NCI-H526 treated with DMSO at 0.1 percent for 48 hours (cell line): ENCODE measurements around the gene NEUROG1.
A peak's percentile ranks its signal among the peaks of the same experiment; 100 is the strongest.

Experiments used
- DNase-seq: peaks from one replicate; lab custom pipeline; 2025; lab: John Stamatoyannopoulos, UW

Gene NEUROG1

DNA sequence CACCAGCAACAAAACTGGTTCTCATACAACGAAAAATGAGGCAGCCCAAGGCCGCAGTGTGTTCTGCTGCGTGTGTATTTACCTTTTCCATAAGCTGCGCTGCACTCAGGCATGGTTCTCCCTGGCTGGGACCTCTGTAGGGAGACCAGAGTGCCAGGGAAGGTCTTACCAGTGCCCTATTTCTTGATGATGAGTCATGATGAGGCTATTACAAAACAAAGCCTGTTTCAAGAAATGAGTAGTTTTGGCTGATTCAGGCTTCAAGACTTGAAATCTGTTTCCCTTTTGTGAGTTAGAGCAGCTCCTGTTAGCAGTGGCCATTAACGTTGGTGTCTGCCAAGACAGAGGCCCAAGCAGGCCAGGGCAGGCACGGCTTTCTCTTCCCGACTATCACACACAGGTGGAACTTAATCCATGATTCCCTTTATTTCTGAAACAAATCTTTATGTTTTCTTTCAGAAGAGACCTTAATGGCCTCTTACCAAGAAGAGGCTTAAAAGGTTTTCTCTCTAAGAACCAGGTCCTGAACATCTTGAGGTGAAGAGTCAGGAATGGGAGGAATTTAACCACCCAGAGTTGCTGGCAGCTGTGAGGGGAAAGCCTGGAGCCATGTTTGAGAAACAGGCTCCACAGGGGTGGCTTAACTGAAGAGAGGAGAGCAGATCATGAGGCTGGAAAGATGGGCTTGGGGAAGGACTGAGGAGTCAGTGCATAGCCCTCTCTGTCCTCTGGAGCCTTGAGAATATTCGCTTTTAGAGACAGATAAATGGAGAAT is 42.2 kb downstream of the NEUROG1 start:
- no peak for DNase-seq

GRCh38 chr5:135492319-135492626 is 43.5 kb downstream of the NEUROG1 start:
- DNase-seq: no peak

- DNase-seq: peak; percentile 71
These were observed 44.0 kb downstream of the NEUROG1 start for GRCh38 chr5:135491552-135492318.

DNA sequence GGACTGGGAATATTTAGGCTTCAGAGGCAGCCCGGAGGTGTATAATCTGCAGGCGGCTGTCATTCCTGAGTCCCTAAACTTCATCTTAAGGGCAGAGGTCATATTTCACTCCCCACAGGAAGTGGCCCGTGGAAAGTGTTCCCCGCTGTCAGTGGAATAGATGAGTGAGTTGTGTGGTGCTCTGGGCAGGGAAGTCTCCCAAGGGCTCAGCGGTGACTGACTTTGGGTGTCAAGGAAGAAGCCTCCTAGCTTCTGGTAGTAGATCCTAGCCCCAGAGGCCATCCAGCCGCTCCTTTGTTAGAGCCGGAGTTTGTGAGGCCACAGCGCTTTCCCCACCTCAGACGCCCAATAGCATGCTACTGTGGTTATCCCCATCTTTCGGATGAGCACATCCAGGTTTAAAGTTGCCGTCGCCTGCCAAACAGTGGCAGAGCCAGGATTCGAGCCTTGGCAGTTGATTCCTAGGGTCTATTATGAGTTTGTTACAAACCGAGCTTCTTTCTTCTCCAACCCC is 44.7 kb downstream of the NEUROG1 start:
- no peak for DNase-seq

GRCh38 chr5:135490245-135491037 is 45.3 kb downstream of the NEUROG1 start:
- no peak for DNase-seq

DNA sequence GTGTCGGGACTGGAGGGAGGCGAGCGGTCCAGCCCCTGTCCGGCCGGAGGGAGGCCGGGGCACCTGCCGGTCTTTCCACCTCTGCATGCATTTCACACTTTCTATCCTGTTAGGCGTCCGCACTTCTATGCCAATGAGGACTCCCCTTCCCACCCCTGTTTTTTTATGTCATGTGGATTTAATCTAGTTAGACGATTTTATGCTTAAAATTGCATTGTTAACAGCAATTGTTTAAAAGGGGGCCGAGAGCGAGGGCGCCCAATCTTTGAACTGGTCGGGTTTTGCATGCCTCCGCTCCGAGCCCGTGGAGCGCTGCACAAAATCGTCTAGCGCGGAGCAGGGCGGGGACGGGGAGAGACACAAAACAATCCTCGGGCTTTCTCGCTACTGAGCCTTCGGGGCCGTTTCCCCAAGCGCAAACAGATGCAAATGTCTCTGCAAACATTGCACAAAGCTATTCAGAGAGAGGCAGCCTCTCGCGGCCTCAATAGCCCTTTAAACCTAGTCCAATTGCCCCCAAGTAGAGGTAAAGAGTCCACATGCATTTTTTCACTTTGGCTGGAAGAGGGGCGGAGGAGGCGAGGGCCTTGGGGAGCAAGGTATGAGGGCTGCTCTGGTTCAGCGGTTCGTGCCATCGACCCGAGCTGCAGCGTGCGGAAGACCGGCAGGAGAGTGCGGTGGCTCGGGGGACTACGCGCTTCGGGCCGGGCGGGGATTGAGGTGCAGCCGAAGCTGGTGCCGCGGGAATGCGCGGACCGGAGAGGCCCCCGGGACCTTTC is 46.1 kb downstream of the NEUROG1 start:
- peak; percentile 74 for DNase-seq

DNA sequence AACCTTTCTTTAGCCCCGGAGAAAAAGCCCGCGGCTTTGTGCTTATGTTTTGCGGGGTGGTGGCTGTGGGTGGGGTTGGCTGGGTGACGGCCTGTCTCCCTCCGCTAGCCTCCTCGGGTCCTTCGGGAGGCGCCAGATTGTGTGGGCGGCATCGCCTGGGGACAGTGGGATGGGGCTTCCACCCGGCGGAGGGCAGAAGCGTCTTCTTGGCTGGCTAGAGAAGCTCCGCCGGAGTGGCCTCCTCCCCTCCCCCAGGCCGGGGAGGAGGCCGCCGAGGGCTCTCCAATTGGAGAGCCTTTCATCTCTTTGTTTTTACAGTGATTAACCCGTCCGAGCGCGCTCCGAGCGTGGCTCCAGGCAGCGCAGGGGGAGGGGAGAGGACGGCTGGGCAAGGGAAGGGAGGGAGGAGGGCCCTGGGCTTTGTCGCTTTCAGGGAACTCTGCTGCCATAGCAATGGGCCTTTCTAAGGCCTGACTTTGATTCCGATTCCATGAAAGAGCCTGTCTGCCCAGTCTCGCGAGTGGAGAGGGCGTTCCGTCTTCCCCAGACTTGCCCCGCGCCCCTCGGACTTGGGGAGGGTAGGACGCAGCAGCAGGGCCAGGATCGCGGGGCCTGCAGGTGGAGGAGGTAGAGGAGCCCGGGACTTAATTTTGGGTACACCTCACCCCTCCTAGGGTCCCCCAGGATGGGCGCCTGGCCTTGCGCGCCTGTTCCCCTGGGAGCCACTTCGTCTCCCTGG is 46.9 kb downstream of the NEUROG1 start:
- DNase-seq: peak; percentile 50

GRCh38 chr5:135487839-135488514 is 47.8 kb downstream of the NEUROG1 start:
- DNase-seq: no peak

GRCh38 chr5:135487037-135487395 is 48.7 kb downstream of the NEUROG1 start:
- no peak for DNase-seq

GRCh38 chr5:135486131-135487036 is 49.4 kb downstream of the NEUROG1 start:
- DNase-seq: no peak

DNA sequence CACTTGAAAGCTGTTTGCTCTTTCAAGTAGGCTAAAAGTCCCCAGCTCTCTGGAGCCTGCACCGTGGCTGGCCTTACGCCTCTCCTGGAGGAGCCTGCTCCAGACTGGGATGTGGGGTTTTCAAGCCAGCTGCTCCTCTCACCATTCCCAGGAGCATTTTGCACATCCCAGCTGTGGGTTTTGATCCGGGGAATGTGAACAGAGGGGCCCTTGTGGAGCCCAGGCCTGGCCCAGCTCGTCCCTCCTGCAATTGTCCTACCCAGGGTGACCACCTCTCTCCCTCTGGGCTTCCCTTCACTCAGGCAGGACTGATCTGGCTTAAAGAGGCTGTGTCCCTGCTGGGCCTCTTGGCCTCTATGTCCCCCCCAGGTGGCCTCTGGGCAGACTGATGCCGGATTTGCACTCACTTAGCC is 51.1 kb downstream of the NEUROG1 start:
- DNase-seq: no peak
